ENCODE results near the gene CCL14. TPM values are rescaled to one million over a fixed set of nuclear protein-coding genes. Genes with fewer than 3 reads are reported as not detected.
"Not testable (repeated sequence)": the region's sequence is repeated elsewhere in the genome, so short reads cannot be mapped to it uniquely, and the experiment has no call there.

Gene CCL14
- total and polyA plus RNA-seq, 11 donors: 0.69 to 31.5 (median 3.5) TPM

GRCh38 chr17:36016555-36016954, 30.0 kb upstream of the CCL14 start:
- peaks cover 0 to 13% (median 0%) of the 10 kb centered on the region in 12 donors for H3K4me1 ChIP-seq
- peaks cover 0 to 14% (median 2%) of the 10 kb centered on the region in 12 donors for H3K9me3 ChIP-seq
- H3K36me3 ChIP-seq: no peaks in the 10 kb centered on the region
- H3K27ac ChIP-seq: no peak overlapping the region
- intact Hi-C loops (cut with DNase I): no loop called here
- peaks cover 0 to 7% (median 0%) of the 10 kb centered on the region in 9 donors for H3K27me3 ChIP-seq
- DNase-seq (no peak), ATAC-seq (no peak)
- no peak overlapping the region for H3K4me3 ChIP-seq
- 93 to 97% (median 96%) methylated on average over 2 of the region's 2 CpGs for WGBS, 4 donors
- no peak for TF ChIP-seq CTCF (IDR thresholded peaks at IDR 0.05)
- no peak for TF ChIP-seq POLR2A (IDR thresholded peaks at IDR 0.05)

DNA sequence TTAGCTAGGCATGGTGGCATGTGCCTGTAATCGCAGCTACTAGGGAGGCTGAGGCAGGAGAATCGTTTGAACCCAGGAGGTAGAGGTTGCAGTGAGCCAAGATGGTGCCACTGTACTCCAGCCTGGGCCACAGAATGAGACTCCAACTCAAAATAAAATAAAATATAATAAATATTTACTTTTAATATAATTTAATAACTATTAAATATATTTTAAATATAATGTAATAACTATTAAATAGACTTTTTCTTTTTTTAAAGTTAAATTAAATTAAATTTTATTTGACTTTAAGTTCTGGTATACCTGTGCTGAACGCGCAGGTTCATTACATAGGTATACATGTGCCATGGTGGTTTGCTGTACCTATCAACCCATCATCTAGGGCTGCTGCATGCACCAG, 29.4 kb upstream of the CCL14 start:
- H3K27ac ChIP-seq; H3K27me3 ChIP-seq; DNase-seq; intact Hi-C loops (cut with DNase I); H3K36me3 ChIP-seq; ATAC-seq; H3K4me3 ChIP-seq: not testable (repeated sequence)
- H3K4me1 ChIP-seq: peaks cover 0 to 13% (median 0%) of the 10 kb centered on the region in 12 donors
- peaks cover 0 to 20% (median 5%) of the 10 kb centered on the region in 12 donors for H3K9me3 ChIP-seq
- WGBS, 4 donors: 89 to 92% (median 91%) methylated on average over 4 of the region's 4 CpGs

DNA sequence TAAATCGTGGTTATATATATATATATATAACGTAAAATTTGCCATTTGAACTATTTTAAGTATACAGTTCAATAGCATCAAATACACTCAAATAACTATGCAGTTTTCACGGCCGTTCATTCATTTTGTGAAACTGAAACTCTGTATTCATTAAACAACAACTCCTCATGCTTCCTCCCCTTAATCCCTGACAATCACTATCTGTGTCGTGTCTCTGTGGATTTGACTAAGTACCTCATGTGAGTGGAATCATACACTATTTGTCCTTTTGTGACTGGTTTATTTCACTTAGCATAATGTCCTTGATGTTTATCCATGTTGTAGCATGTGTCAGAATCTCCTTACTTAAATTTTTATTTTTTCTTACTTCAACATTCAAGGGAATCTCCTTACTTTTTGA, 28.4 kb upstream of the CCL14 start:
- no peak for DNase-seq
- Histone ChIP-seq H3K9me3 (peaks cover 0 to 20% (median 5%) of the 10 kb centered on the region in 12 donors), H3K4me1 (peaks cover 0 to 13% (median 0%) of the 10 kb centered on the region in 12 donors), H3K4me3 (no peak overlapping the region), H3K27ac (no peak overlapping the region), H3K27me3 (peaks cover 0 to 7% (median 0%) of the 10 kb centered on the region in 9 donors), H3K36me3 (no peaks in the 10 kb centered on the region)
- no peak for TF ChIP-seq CTCF (IDR thresholded peaks at IDR 0.05)
- no peak for TF ChIP-seq POLR2A (IDR thresholded peaks at IDR 0.05)
- intact Hi-C loops (cut with DNase I): no loop called here
- ATAC-seq: no peak
- WGBS, 4 donors: 79 to 87% (median 80%) methylated on average over 5 of the region's 5 CpGs

DNA sequence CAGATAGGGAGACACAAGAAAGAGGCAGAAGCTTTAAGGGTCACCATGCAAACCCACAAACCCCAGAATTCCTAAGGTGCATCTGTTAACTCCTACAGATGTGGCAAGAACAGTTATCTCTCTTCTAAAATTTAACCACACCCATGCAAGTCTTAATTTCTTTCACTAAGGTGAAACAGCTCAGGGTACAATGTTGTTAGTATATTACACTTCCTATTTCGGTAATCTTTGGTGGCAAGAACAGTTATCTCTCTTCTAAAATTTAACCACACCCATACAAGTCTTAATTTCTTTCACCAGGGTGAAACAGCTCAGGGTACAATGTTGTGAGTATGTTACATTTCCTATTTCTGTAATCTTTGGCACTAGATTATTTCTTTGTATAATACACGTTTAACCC, 24.7 kb upstream of the CCL14 start:
- H3K27me3 ChIP-seq: peaks cover 0 to 7% (median 0%) of the 10 kb centered on the region in 9 donors
- no peaks in the 10 kb centered on the region for H3K36me3 ChIP-seq
- H3K4me1 ChIP-seq: no peaks in the 10 kb centered on the region
- H3K4me3 ChIP-seq: no peak overlapping the region
- peaks cover 0 to 31% (median 5%) of the 10 kb centered on the region in 12 donors for H3K9me3 ChIP-seq
- intact Hi-C loops (cut with DNase I): no loop called here
- H3K27ac ChIP-seq: no peak overlapping the region
- TF ChIP-seq POLR2A (IDR thresholded peaks at IDR 0.05) (no peak), CTCF (IDR thresholded peaks at IDR 0.05) (no peak)
- DNase-seq (no peak), ATAC-seq (no peak)
- 74 to 83% (median 77%) methylated on average over 2 of the region's 2 CpGs for WGBS, 4 donors
